ENCODE data around the gene OR51B5.

- no peak for TF ChIP-seq CTCF (conservative IDR thresholded peaks at IDR 0.05 in 1 of 2, IDR thresholded peaks at IDR 0.05 in 1 of 2; ENCODE audit: extremely low read depth in 1 of 2, insufficient read depth in 1 of 2, low read depth in 1 of 2, low read length in 2 of 2)
- no peak for TF ChIP-seq EZH2 (IDR thresholded peaks at IDR 0.05; ENCODE audit: borderline replicate concordance, low read length)
Observed at GRCh38 chr11:5349550-5349949, 6.2 kb upstream of the OR51B5 start.

All from mammary epithelial cell (primary cell).